Measurements from ENCODE around the gene CCSER2.

- TF ChIP-seq EZH2 (IDR thresholded peaks at IDR 0.05; ENCODE audit: low read length) (no peak), CTCF (optimal IDR thresholded peaks at IDR 0.05 in 1 of 3, IDR thresholded peaks at IDR 0.05 in 1 of 3, conservative IDR thresholded peaks at IDR 0.05 in 1 of 3; ENCODE audit: extremely low read depth in 1 of 3, insufficient read depth in 2 of 3, low read length in 3 of 3) (no peak)
These were observed 10.6 kb downstream of the CCSER2 start for GRCh38 chr10:84339025-84339424.
